Uterus (tissue), 4 donors: ENCODE data around the gene RAB11FIP4. TPM values are rescaled to one million over a fixed set of nuclear protein-coding genes. Genes with fewer than 3 reads are reported as not detected.

Experiments
- DNase-seq, 2 donors: peaks; one replicate each; pipeline ENCODE4 v3.0.0-alpha.2; 2019 to 2020
- H3K27ac ChIP-seq, 2 donors: fragments of 200-600 bp; sonication (generic); 1 replicate in 1 of 2; 2 replicates in 1 of 2; pipeline ENCODE4 v1.5.1; 2016 to 2018
- H3K27me3 ChIP-seq, 2 donors: fragments of 200-600 bp; sonication (generic); one replicate each; pipeline ENCODE4 v1.5.1; 2018 to 2019; ENCODE audit warnings: control low read depth in 1 of 2
- H3K36me3 ChIP-seq, 2 donors: fragments of 200-600 bp; sonication (generic); one replicate each; pipeline ENCODE4 v1.5.1; 2019; ENCODE audit warnings: control low read depth in 1 of 2
- H3K4me1 ChIP-seq, 2 donors: fragments of 200-600 bp; sonication (generic); one replicate each; pipeline ENCODE4 v1.5.1; 2018 to 2019; ENCODE audit warnings: control low read depth in 1 of 2
- H3K4me3 ChIP-seq, 2 donors: fragments of 200-600 bp; sonication (generic); 1 replicate in 1 of 2; 2 replicates in 1 of 2; pipeline ENCODE4 v1.5.1; 2018 to 2019; ENCODE audit warnings: mild to moderate bottlenecking in 1 of 2
- H3K9me3 ChIP-seq, 2 donors: fragments of 200-600 bp; sonication (generic); one replicate each; pipeline ENCODE4 v1.5.1; 2019; ENCODE audit warnings: control low read depth in 1 of 2
- CTCF ChIP-seq, 4 experiments: fragments of 200-600 bp in 2 of 4; fragments of 450-650 bp in 2 of 4; sonication (generic) in 2 of 4; IDR thresholded peaks; one replicate each; pipeline ENCODE4 v1.5.1; 2016 to 2019; ENCODE audit warnings: antibody characterized with exemption in 4 of 4, mild to moderate bottlenecking in 2 of 4, moderate library complexity in 1 of 4
- POLR2A ChIP-seq, 2 donors: fragments of 450-650 bp; IDR thresholded peaks; one replicate each; pipeline ENCODE4 v1.6.1; 2016; ENCODE audit warnings: antibody characterized with exemption in 2 of 2, mild to moderate bottlenecking in 1 of 2, moderate library complexity in 1 of 2
- intact Hi-C: fragments of 100-400 bp; cut with DNase I; formaldehyde crosslinking; loops from one replicate; pipeline ENCODE4 v1.15.1; 2023; ENCODE audit warnings: low total_unique reads
- total RNA-seq, 4 donors: library from RNA; depleted of rRNA in 3 of 4; stranded (reverse); fragments of >200 nt in 3 of 4; gene quantifications; one replicate each; pipeline versions ENCODE4 v1.1.0 to v1.2.4, GENCODE V29; 2014 to 2023
- donor health status: DM: yes; HTN: yes; CAD: no.

Gene RAB11FIP4
- total RNA-seq, 4 donors from 2014 or later = 7.2 to 12.0 TPM; not detected in 2

GRCh38 chr17:31517524-31517923, 126.0 kb downstream of the RAB11FIP4 start:
- H3K27ac ChIP-seq = no peak overlapping the region
- no peak overlapping the region for H3K4me3 ChIP-seq
- intact Hi-C loops = no loop called here
- DNase-seq = no peak
- TF ChIP-seq POLR2A (IDR thresholded peaks at IDR 0.05) (no peak), CTCF (IDR thresholded peaks at IDR 0.05) (no peak)
- H3K4me1 ChIP-seq = no peaks in the 10 kb centered on the region
- H3K9me3 ChIP-seq = no peaks in the 10 kb centered on the region
- no peaks in the 10 kb centered on the region for H3K36me3 ChIP-seq
- H3K27me3 ChIP-seq = no peaks in the 10 kb centered on the region

- H3K27me3 ChIP-seq = no peaks in the 10 kb centered on the region
- intact Hi-C loops = no loop called here
- H3K36me3 ChIP-seq = no peaks in the 10 kb centered on the region
- H3K4me1 ChIP-seq = no peaks in the 10 kb centered on the region
- no peak overlapping the region for H3K4me3 ChIP-seq
- DNase-seq = no peak
- no peak overlapping the region for H3K27ac ChIP-seq
- TF ChIP-seq POLR2A (IDR thresholded peaks at IDR 0.05) = no peak
- TF ChIP-seq CTCF (IDR thresholded peaks at IDR 0.05) = no peak
- no peaks in the 10 kb centered on the region for H3K9me3 ChIP-seq
Measured at GRCh38 chr17:31518478-31518877, 127.0 kb downstream of the RAB11FIP4 start.

- Histone ChIP-seq H3K27me3 (no peaks in the 10 kb centered on the region), H3K36me3 (no peaks in the 10 kb centered on the region), H3K27ac (no peak overlapping the region), H3K4me1 (no peaks in the 10 kb centered on the region), H3K4me3 (no peak overlapping the region), H3K9me3 (no peaks in the 10 kb centered on the region)
- no peak for TF ChIP-seq CTCF (IDR thresholded peaks at IDR 0.05)
- no peak for TF ChIP-seq POLR2A (IDR thresholded peaks at IDR 0.05)
- DNase-seq = no peak
- intact Hi-C loops = loop anchor here (10.0 kb wide), 1 partner anchor 87 kb away; no protein-coding TSS in a partner anchor
Measured at GRCh38 chr17:31521632-31522283, 130.3 kb downstream of the RAB11FIP4 start.

- Histone ChIP-seq H3K4me3 (no peak overlapping the region), H3K27ac (no peak overlapping the region), H3K4me1 (no peaks in the 10 kb centered on the region), H3K27me3 (no peaks in the 10 kb centered on the region), H3K9me3 (no peaks in the 10 kb centered on the region), H3K36me3 (no peaks in the 10 kb centered on the region)
- DNase-seq = no peak
- intact Hi-C loops = loop anchor here (10.0 kb wide), 1 partner anchor 88 kb away; no protein-coding TSS in a partner anchor
- TF ChIP-seq POLR2A (IDR thresholded peaks at IDR 0.05) (no peak), CTCF (IDR thresholded peaks at IDR 0.05) (no peak)
Measured at GRCh38 chr17:31522284-31522931, 130.9 kb downstream of the RAB11FIP4 start.

- no peaks in the 10 kb centered on the region for H3K27me3 ChIP-seq
Measured at GRCh38 chr17:31522987-31523495, 131.6 kb downstream of the RAB11FIP4 start.

More at GRCh38 chr17:31522987-31523495, 131.6 kb downstream of the RAB11FIP4 start:
- Histone ChIP-seq H3K27ac (no peak overlapping the region), H3K4me1 (no peaks in the 10 kb centered on the region), H3K36me3 (no peaks in the 10 kb centered on the region), H3K9me3 (no peaks in the 10 kb centered on the region), H3K4me3 (no peak overlapping the region)
- intact Hi-C loops = loop anchor here (10.0 kb wide), 1 partner anchor 88 kb away; no protein-coding TSS in a partner anchor
- TF ChIP-seq POLR2A (IDR thresholded peaks at IDR 0.05) = no peak
- TF ChIP-seq CTCF (IDR thresholded peaks at IDR 0.05) = no peak
- no peak for DNase-seq
